Endothelial cell of coronary artery (primary cell): Measurements from ENCODE around the gene SNRPF. TPM values are rescaled to one million over a fixed set of nuclear protein-coding genes. Genes with fewer than 3 reads are reported as not detected.

Experiments
- total RNA-seq: library from RNA; depleted of rRNA; stranded (reverse); fragments of >200 nt; gene quantifications from 2 replicates; pipeline ENCODE4 v1.2.3, GENCODE V29; 2014

Gene SNRPF
- 24.5 and 33.1 TPM in 2 replicates for total RNA-seq

DNA sequence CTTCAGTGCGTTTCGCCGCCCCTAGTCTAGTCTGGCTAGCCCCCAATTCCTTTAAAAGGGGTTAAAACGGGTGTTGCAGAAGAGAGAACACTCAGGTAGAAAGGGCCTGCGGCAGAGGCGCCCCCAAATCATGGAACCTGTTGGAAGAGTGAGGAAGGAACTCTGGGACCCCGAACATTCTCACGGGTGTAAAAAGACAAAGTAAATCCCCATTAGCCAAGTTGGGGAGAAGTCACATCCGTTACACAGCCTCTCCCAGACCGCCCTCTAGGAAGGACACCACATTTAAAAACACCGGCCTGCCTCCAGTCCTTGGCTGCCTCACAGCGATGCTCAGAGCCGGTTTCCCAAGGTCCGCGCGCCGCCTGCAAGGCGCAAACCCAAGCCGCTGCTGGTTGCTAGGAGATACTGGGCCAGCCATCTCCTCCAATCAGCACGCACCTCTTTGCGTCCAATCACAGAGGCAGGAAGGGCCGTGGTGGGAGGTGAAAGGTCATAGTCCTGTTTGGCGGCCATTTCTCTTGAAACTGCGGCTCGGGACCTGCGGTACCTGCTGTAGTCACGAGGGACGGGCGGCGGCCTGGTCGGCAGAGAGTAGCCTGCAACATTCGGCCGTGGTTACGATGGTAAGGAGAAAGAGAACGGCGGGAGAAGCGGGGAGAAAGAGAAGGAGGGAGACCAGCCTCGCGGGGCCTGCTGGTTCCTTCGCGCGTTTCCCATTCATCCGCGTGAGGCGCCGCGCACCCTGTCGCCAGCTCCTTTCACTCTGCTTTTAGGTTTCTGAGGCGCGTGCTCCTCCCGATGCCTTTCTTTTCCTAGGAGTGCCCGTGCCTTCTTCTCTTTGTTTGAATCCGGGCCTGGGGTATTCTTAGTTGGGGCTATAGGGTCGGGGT is at the start of gene SNRPF:
Gene SNRPF, plus strand, starts transcription at position 502 of the 893 bp plus-strand sequence. Its CDS starts 122 bp downstream, at position 624.

Other genes with a start within 250 kb of the SNRPF start
- gene NTN4, start 68.2 kb upstream of the SNRPF start, total RNA-seq: 92.9 and 390 TPM in 2 replicates
- not detected in 2 replicates for gene CCDC38, start 83.7 kb downstream of the SNRPF start, total RNA-seq
- 0.09 TPM in 1 of 2 replicates, not detected in the other for gene AMDHD1, start 84.4 kb downstream of the SNRPF start, total RNA-seq
- 0.19 and 0.54 TPM in 2 replicates for gene HAL, start 137.4 kb downstream of the SNRPF start, total RNA-seq
- gene LTA4H, start 176.6 kb downstream of the SNRPF start, total RNA-seq: 75.8 and 103 TPM in 2 replicates